ENCODE results near the gene PPP2R5A.
"Not testable (repeated sequence)": the region's sequence is repeated elsewhere in the genome, so short reads cannot be mapped to it uniquely, and the experiment has no call there.

The PPP2R5A gene

DNA sequence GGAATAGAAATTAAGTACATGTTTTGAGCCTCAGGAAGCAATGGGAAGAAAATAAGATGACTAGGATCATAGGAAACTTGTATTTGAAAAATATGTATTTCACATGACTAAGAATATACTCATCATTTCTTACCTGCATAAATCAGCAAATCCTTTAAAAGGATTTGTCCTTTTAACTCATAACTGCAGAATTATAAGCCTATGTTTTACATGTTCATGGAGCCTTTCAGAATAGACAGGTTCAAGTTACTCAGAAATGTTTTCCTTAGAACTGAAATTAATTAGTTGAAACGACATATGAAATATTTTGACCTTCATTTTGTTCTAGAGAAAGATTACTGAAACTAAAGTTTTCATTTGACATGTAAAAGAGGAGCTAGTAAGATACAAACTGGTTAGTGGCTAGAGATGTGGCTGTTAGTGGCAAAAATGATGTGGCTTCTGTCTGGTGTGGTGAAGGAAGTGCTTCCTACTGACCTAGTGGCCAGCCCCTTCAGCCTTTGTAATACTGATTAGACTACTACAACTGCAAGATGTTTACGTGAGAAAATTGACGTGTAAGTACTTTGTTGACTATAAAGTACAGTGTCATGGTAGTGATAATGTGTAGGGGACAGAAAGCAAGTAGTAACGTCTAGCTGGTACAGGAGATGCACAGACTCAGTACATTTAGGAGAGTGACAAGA lies 74.7 kb downstream of the PPP2R5A start:
- no peak for DNase-seq

DNA sequence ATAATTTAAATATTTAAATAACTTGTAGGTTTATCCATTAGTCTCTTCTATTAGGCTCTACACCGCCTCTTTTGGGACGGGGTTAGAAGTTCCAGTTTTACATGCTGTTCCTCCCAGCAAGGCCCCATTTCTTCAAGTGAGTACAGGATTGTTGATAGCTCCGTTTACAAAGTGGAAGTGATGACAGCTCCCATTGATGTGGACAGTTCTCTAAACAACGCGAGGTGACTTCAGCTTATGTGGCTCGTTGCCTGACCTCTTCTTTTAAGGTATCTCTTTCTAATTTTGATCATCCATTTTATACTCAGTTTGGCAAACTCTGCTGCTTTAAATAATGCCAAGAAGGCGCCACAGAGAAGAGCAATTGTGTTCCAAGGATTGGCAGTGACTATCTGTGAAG lies 79.8 kb downstream of the PPP2R5A start:
- no peak for DNase-seq

DNA sequence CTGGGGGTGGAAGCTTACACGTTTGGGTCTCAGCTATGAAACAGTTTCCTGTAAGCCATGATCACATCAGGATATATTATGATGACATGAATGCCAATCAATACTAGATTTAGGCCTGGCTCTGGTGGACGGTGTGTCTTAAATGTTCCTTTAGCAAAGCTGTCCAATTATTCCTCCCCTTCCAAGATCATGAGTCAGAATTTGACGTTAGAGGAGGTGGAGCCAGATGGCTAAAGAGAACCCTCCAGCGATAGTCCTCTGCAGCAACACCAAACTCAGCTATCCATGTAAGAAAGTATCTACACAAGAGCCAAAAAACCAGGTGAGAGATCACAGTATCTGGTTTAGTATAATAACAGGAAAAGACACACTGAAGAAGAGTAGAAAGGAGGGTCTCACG lies 81.7 kb downstream of the PPP2R5A start:
- DNase-seq, result no peak

DNA sequence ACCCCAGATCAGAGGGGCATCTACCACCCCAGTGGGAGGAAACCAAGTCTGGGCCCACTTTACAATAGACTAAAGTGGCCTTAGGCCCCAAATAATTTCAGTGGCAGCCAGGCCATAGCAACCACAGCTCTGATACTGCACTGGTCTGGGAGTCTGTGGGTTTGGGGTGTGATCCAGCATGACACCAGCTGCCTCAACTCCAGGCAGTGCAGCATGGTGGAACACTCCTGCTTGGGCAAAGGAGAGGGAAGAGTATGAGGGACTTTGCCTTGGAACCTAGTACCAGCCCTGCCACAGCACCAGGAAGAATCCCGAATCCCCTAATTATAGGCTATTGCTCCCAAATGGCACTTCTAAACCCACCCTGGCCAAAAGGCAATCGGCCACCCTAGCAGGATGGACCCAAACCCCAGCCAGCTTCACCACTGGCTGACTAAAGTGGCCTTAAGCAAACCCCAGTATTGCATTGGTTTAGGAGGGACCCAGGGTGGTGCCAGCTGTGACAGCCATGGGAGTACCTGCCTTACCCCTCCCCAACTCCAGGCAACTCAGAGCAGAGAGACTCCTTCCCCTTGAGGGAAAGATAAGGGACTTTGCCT lies 82.4 kb downstream of the PPP2R5A start:
- no peak for DNase-seq

DNA sequence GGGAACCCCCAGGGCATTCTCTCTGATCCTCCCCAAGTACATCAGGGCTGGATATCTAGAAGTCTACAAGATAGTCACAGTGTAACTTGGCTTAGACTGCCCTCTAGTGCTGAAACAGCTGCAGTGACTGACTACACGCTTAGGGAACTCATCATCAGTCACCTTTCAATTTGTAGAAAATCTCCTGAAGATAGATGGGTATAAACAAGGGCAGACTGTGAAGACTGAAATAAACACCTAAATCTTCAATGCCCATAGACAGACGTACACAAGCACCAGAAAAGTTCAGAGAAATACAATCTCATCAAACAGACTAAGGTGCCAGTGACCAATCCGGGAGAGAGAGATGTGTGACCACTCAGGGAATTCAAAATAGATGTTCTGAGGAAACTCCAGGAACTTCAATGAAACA lies 82.9 kb downstream of the PPP2R5A start:
- DNase-seq, result peak; percentile 16

DNA sequence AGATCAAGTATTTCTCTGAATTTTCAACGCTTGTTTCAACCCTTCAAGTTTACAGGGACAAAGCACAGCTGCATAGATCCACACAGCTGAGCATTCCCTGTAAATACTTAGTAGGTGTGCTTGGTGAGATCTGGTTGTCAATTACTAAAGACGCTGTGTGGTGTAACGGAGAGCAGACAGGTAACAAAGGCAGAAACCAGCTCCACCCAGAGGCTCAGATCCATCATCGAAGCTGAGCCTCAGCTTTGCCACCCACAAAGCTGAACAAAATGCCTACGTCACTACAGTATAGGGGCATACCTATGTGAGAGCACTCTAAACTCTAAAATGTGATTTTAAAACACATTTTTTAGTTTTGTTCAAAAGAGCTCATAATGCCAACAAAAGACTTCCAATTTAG lies 90.8 kb downstream of the PPP2R5A start:
- no peak for DNase-seq

DNA sequence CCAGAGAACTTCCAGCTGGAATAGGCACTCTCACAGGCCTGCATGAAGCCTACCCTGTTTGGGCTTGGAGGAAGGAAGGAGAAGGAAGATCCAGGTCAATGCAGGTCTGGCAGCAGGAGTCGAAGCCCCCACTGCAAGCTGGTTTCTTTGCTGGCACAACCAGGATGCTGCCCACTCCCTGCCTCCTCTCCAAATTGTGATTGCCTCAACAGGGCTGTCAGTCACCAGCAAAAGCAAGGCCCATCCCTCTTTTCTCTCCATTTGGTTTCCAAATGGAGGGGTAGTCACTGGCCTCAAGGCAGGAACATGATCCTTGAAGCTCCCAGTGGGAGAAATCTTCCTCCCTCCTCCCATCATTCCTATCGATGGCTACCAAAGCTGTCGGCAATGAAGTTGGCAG lies 92.4 kb downstream of the PPP2R5A start:
- DNase-seq, result no peak

DNA sequence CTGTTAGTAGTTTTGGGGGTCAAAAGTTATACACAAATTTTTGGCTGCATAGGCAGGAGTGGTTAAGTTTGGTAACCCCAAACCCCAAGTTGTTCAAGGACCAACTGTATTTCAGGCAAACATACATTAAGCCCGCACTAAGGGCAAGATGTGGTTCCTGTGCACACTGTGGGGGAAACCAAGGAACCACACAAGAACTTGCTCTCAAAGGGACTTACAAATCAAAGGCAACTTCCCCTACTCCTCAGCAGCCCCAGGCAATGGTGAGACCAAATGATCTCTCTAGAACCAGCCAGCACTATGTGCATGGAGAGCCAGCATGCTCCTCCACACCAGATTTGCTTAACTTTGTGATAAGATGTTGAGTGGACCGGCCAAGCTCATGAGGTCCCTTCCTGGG lies 94.2 kb downstream of the PPP2R5A start:
- DNase-seq, result no peak

DNA sequence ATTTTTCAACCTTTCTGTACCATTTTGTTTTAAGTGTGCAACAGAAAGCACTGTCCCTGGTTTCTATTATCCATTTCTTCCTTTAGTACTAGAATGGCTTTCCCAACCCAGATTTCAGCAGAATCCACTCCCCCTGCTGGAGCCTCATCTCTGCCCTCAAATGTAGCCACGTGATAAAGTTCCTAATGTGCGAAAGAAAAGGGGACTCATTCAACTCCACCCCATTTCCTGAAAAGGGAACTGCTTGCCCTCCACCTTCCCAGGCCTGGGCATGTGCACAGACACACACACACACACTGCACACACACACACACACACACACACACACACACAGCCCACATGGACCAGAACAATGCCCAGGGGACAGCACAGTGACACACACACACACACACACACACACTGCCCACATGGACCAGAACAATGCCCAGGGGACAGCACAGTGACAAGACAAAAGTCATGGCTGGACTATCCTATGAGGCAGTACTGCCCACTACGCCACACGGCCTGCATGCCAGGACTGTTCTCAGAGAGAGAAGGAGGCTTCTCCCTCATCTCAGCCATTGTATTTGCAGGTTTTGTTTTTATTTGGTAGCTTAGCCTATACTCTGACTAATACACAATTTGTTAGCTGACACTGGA lies 96.3 kb downstream of the PPP2R5A start:
- DNase-seq, result no peak

DNA sequence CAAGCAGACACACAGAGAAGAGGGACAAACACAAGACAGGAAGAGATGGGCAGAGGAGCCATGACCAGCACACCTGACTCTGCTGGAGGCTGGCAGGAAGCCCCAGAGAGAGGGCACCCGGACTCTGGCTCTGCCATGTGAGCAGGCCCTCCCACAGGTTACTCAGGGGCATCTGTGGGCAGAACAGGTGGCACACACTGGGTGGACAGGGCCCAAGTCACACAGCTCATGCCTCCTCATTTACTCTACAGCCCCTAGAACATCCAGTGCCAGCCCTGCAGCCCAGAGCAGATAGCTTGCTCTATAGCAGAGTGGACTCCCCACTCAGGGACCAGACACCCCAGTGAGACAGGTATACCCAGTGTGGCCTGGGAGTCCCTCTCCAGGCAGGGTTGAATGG lies 100.8 kb downstream of the PPP2R5A start:
- no peak for DNase-seq

DNA sequence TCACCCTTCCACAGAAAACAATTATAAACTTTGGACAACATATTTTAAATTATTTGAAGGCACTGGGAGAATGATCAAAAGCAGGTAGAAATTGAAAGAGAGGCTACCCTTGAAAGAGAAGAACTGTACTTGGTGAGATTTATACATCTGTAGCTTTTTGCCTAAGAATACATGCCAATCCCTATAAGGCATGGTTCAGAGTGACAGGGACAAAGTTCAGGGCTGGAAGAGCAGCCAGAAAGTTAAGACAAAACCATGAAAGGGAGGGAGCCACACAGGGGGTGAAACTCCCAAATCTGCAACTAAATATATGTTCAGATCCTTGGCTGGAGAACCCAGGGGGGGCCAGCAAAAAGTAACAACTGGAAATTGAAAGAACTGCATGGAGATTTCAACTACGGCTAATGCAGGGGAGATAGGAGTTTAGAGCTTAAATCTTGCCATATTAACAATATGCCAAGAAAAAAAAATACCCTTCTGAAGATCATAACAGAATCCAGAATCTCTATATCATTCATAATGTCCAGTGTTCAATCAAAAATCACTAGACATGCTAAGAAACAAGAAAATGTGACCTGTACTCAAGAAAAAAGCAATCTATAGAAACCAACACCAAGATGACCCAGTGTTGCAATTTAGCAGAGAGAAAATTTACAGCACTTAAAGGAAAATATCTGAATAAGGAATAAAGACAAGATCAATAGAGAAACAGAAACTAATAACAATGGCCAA lies 103.9 kb downstream of the PPP2R5A start:
- DNase-seq, result no peak

DNA sequence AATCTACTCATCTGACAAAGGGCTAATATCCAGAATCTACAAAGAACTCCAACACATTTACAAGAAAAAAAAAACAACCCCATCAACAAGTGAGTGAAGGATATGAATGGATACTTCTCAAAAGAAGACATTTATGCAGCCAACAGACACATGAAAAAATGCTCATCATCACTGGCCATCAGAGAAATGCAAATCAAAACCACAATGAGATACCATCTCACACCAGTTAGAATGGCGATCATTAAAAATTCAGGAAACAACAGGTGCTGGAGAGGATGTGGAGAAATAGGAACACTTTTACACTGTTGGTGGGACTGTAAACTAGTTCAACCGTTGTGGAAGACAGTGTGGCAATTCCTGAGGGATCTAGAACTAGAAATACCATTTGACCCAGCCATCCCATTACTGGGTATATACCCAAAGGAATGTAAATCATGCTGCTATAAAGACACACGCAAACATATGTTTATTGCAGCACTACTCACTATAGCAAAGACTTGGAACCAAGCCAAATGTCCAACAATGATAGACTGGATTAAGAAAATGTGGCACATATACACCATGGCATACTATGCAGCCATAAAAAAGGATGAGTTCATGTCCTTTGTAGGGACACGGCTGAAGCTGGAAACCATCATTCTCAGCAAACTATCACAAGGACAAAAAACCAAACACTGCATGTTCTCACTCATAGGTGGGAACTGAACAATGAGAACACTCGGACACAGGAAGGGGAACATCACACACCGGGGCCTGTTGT lies 110.6 kb downstream of the PPP2R5A start:
- DNase-seq, result not testable (repeated sequence)

DNA sequence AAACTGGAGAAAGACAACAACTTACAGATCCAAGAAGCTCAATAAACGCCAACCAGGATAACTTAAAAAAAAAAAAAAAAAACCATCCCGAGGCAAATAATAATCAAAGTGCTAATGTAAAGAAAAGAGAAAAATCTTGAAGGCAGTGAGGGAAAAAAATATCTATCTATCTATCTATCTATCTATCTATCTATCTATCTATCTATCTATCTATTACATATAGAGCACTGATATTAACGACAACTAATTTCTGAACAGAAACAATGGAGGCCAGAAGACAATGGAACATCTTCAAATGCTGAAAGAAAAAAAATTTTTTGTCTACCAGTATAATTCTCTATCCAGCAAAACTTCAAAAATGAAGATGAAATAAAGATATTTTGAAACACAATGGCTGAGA lies 111.4 kb downstream of the PPP2R5A start:
- no peak for DNase-seq

DNA sequence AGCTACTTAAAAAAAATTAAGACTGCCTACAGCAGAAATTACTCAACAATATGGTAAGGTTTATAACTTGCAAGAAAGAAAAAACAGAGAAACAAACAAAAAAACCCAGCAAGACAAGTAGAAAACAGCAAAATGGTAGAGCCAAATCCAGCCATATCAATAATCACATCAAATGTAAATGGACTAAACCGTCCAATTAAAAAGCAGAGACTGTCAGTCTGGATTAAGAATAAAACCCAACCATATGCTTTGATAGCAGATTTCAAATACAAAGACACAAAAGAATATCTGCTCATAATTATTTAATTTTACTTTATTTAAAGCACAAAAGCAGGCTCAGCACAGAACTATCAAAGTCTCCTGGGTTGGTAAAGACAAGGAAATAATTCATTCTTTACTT lies 112.0 kb downstream of the PPP2R5A start:
- no peak for DNase-seq

DNA sequence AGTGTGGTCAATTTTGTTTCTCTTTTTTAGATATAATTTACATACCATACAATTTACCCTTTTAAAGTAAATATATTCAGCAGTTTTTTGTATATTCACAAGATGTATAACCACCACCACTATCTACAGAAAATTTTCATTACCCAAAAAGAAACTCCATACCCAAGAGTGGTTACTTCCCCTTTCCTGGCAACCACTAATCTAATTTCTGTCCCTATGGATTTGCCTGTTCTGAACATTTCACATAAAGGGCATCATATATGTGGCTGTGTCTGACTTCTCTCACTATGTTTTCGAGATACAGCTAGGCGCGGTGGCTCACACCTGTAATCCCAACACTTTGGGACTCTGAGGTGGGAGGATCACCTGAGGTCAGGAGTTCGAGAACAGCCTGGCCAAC lies 115.8 kb downstream of the PPP2R5A start:
- no peak for DNase-seq

DNA sequence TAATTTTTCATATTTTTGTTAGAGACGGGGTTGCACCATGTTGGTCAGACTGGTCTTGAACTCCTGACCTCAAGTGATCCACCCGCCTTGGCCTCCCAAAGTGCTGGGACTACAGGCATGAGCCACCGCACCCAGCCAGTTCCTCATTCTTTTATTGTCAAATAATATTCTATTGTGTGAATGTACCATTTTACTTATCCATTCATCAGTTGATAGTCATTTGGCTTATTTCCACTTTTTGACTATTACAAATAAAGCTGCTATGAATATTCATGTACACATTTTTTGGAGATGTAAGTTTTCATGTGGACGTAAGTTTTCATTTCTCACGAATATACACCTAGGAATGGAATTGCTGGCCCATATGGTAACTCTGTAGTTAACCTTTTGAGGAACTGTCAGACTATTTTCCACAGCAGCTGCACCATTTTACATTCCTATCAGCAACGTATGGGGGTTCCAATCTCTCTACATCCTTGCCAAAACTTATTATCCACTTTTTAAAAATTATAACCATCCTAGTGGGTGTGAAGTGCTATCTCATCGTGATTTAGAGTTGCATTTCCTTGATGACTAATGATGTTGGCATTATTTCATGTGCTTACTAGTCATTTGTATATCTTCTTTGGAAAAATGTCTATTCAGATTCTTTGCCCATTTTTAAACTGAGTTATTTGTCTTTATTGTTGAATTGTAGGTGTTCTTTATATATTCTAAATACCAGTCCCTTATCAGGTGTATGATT lies 116.8 kb downstream of the PPP2R5A start:
- no peak for DNase-seq

DNA sequence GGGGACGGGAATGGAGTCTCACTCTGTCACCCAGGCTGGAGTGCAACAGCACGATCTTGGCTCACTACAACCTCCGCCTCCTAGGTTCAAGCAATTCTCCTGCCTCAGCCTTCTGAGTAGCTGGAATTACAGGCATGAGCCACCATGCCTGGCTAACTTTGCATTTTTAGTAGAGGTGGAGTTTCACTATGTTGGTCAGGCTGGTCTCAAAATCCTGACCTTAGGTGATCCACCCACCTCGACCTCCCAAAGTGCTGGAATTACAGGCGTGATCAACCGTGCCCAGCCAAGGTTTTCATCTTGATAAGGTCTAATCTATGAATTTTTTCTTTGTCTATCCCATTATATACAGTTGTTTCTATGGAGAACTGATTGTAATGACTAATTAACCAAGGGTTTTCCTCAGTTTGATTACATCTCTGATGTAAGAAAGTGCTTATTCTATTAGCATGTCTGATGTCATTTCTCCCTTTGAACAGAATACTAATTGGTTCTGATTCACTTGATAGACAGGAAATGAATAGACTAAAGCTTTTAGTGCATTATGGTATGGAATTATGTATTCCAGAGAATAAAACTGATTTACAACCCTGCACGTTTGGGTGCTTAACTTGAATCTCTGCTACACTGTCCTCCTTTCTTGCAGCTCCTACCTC lies 117.6 kb downstream of the PPP2R5A start:
- no peak for DNase-seq

DNA sequence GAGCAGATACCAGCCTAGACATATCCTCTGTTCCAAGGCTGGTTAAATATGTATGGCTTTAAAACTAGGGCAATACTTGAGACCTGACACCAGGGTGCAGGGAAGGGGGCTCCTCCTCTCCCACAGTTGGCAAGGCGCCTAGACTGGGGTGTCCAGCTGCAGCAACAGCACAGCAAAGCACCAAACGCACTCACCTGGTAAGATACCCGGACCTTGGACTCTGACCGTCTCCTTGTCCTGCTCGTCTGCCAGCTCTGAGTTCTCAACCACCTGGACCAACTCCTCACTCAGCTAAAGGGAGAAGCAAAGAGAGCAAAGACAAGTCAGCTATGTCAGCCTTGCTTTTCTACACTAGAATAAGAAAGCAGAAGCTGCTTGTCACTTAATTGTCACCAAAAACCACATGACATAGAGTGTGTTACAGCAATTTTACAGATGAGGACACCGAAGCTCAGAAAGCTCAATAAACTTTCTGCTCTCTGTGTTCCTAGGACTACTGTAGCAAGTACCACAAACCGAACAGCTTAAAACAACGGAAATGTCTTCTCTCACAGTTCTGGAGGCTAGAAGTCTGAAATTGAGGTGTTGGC lies 125.1 kb downstream of the PPP2R5A start:
- no peak for DNase-seq

Measured in NCI-H1105 (cell line).